BLaER1 treated with 17β-estradiol and CSF1 and Interleukin-3, amounts not matched to agents 10 nM and 100 nM (cell line): Measurements from ENCODE around the gene SRRT.

ENCODE experiments used
- H3K27ac ChIP-seq, 11 experiments: shearing (Covaris generic); formaldehyde crosslinking; 2 replicates each; pipeline ENCODE4 v1.8.1; 2022
- H3K27me3 ChIP-seq, 11 experiments: shearing (Covaris generic); formaldehyde crosslinking; 2 replicates each; pipeline ENCODE4 v1.8.1; 2022
- H3K36me3 ChIP-seq, 11 experiments: shearing (Covaris generic); formaldehyde crosslinking; 2 replicates each; pipeline ENCODE4 v1.8.1; 2022
- H3K4me1 ChIP-seq, 10 experiments: shearing (Covaris generic); formaldehyde crosslinking; 2 replicates each; pipeline ENCODE4 v1.8.1; 2022
- H3K4me2 ChIP-seq, 11 experiments: shearing (Covaris generic); formaldehyde crosslinking; 2 replicates each; pipeline ENCODE4 v1.8.1; 2022
- H3K4me3 ChIP-seq, 10 experiments: shearing (Covaris generic); formaldehyde crosslinking; 2 replicates each; pipeline ENCODE4 v1.8.1; 2022
- H3K9ac ChIP-seq, 11 experiments: shearing (Covaris generic); formaldehyde crosslinking; 2 replicates each; pipeline ENCODE4 v1.8.1; 2022
- H3K9me3 ChIP-seq, 11 experiments: shearing (Covaris generic); formaldehyde crosslinking; replicated peaks in 1 of 11; 2 replicates each; pipeline ENCODE4 v1.8.1; 2022
- H4K20me1 ChIP-seq, 11 experiments: shearing (Covaris generic); formaldehyde crosslinking; 2 replicates each; pipeline ENCODE4 v1.8.1; 2022
- Cebpa-rat ChIP-seq, 11 experiments: shearing (Covaris generic); IDR thresholded peaks; 2 replicates each; pipeline ENCODE4 v1.8.1; 2022

SRRT gene

DNA sequence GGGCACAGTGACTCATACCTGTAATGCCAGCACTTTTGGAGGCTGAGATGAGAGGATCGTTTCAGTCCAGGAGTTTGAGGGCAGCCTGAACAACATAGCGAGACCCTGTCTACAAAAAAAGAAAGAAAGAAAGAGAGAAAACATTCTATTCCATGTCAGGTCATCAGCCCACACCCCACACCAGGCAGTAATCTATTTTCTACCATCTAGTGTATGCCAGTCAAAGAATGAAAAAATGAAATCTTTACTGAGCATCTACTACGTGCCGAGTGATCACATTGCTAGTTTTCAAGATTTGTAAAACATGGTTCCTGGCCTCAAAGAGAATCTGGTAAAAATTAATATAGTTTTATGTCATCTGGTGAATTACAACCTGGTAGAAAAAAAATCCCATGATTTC lies 44.5 kb upstream of the SRRT start:
- Histone ChIP-seq H3K27ac (no peak overlapping the region), H3K9me3 (no peaks in the 10 kb centered on the region), H3K27me3 (no peaks in the 10 kb centered on the region), H3K4me2 (no peak overlapping the region; a peak in 1 of 22 replicates), H3K36me3 (peaks cover 0 to 1% (median 0%) of the 10 kb centered on the region in 11 experiments; a peak in 1 of 22 replicates), H4K20me1 (peaks cover 0 to 12% (median 10%) of the 10 kb centered on the region in 11 experiments; a peak in 16 of 22 replicates), H3K4me3 (no peak overlapping the region), H3K9ac (peak overlapping the region in 1 of 11 experiments; percentile 27; a peak in 2 of 22 replicates), H3K4me1 (peaks cover 17 to 41% (median 28%) of the 10 kb centered on the region in 10 experiments)
- no peak for TF ChIP-seq Cebpa-rat (IDR thresholded peaks at IDR 0.05)

DNA sequence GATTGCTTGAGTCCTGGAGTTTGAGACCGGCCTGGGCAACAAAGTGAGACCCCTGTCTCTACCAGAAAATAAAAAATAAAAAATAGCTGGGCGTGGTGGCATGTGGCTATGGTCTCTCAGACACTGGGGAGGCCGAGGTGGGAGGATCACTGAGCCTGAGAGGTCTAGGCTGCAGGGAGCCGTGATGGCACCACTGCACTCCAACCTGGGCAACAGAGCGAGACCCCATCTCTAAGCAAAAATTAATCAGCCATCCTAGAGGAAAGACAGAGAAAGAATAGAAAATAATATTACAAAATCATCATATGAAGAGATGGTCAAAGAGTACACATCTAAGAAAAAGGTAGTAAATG lies 42.6 kb upstream of the SRRT start:
- TF ChIP-seq Cebpa-rat (IDR thresholded peaks at IDR 0.05), result no peak
- Histone ChIP-seq H3K27me3 (no peaks in the 10 kb centered on the region), H3K4me3 (no peak overlapping the region), H3K9ac (no peak overlapping the region), H3K4me1 (peaks cover 19 to 55% (median 37%) of the 10 kb centered on the region in 10 experiments), H4K20me1 (no peaks in the 10 kb centered on the region), H3K4me2 (no peak overlapping the region), H3K9me3 (no peaks in the 10 kb centered on the region), H3K36me3 (no peaks in the 10 kb centered on the region), H3K27ac (no peak overlapping the region)

DNA sequence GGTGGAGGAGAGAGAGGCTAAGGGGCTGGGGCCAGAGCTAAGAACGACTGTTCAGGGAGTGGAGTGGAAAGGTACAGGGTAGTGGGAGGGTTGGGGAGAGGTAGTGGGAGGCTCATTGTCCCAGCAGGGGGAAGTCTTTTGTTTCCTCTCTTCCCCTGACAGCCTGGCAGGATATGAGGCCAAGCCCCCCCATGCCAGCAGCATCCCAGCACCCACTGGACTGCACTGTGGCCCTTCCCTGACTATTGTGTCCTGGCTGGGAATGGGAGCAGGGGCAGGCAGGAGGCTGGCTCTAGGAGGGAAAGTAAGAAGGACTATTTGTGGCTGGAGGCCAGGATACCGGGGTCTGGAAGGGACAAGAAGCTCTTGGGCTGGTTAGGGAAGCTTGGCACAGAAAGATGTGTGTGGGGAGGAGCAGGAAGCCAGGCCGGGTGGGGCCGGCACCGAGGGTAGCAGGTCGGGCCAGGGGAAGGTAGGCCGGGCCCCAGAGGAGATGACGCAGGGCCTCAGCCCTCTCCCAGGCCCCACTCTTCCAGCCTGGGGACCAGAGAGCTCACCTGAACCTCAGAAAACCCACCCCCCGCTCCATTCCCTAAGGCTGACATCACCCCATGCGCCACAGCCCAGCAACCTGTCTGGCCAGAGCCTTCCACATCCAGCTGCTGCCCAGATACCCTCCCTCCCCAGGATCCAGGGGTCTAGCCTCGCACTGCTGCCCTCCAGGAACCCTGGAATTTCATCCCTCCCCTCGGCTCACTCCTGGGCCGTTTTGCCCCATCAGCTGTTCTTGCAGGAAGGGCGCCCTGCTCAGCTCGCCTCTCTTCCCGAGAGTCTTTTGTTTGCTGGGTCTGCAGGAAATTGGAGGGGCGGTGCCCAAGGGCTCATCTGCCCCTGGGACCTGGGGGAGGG lies 38.7 kb upstream of the SRRT start:
- Histone ChIP-seq H3K4me3 (peak overlapping the region; percentile 7 to 65 (median 52); a peak in 18 of 20 replicates), H4K20me1 (no peaks in the 10 kb centered on the region), H3K27ac (peak overlapping the region; percentile 75 to 93 (median 86)), H3K27me3 (no peaks in the 10 kb centered on the region), H3K36me3 (no peaks in the 10 kb centered on the region), H3K9ac (peak overlapping the region; percentile 64 to 82 (median 79); a peak in 21 of 22 replicates), H3K9me3 (no peaks in the 10 kb centered on the region), H3K4me1 (peaks cover 13 to 43% (median 22%) of the 10 kb centered on the region in 10 experiments), H3K4me2 (peak overlapping the region; percentile 85 to 97 (median 93))
- no peak for TF ChIP-seq Cebpa-rat (IDR thresholded peaks at IDR 0.05)

DNA sequence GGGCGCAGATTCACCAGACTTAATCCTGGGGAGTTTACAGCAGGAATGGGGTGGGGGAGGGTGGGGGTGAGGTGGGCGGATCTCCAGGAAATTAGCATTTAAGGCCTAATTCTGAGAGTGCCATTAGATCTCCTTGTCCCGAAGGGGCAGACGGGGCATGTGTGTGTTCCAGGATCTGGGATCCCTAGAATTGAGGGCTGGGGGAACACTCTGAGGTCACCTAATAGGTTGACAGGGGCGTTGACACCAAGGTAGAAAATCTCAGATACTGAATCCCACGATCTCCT lies 38.1 kb upstream of the SRRT start:
- peak overlapping the region; percentile 27 to 65 (median 48); a peak in 15 of 20 replicates for H3K4me3 ChIP-seq
- H3K4me2 ChIP-seq, result peak overlapping the region; percentile 85 to 97 (median 93)
- H3K4me1 ChIP-seq, result peaks cover 13 to 43% (median 23%) of the 10 kb centered on the region in 10 experiments
- no peaks in the 10 kb centered on the region for H3K9me3 ChIP-seq
- no peaks in the 10 kb centered on the region for H3K36me3 ChIP-seq
- H3K27me3 ChIP-seq, result no peaks in the 10 kb centered on the region
- no peaks in the 10 kb centered on the region for H4K20me1 ChIP-seq
- peak overlapping the region; percentile 33 to 82 (median 79); a peak in 21 of 22 replicates for H3K9ac ChIP-seq
- H3K27ac ChIP-seq, result peak overlapping the region; percentile 51 to 93 (median 86); a peak in 21 of 22 replicates
- TF ChIP-seq Cebpa-rat (IDR thresholded peaks at IDR 0.05), result no peak

DNA sequence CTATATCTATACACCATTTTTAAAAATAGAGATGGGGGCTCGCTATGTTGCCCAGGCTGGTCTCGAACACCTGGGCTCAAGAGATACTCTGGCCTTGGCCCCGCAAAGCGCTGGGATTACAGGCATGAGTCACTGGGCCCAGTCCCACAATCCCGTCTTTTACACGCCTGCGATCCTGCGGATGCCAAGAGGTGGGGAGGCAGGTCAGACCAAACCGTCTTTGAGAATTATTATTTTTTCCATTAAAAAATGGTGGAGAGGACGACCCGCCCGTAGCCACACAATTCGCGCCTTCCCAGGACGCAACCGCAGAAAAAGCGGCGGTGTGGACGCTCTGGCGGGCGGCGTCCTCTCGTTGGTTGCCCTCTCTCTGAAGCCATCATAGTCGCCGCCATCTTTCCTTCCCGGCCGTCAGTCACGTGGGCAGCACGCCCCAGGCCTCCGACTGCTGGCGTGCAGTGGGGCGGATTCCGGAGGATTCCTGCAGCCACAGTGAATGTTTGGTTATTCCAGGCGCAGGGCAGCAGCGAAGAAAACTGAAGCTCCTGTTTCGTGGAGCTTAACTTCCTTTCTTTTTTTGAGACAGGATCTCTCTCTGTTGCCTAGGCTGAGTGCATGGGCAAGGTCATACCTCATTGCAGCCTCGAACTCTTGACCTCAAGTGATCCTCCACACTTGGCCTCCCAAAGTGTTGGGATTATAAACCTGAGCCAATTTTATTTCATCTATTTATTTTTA lies 37.6 kb upstream of the SRRT start:
- peak overlapping the region; percentile 27 to 61 (median 43); a peak in 15 of 20 replicates for H3K4me3 ChIP-seq
- H3K27ac ChIP-seq, result peak overlapping the region; percentile 51 to 93 (median 86); a peak in 21 of 22 replicates
- H3K4me2 ChIP-seq, result peak overlapping the region; percentile 85 to 97 (median 93)
- no peaks in the 10 kb centered on the region for H3K36me3 ChIP-seq
- no peaks in the 10 kb centered on the region for H3K9me3 ChIP-seq
- no peaks in the 10 kb centered on the region for H4K20me1 ChIP-seq
- TF ChIP-seq Cebpa-rat (IDR thresholded peaks at IDR 0.05), result no peak
- H3K4me1 ChIP-seq, result peaks cover 13 to 43% (median 25%) of the 10 kb centered on the region in 10 experiments
- no peaks in the 10 kb centered on the region for H3K27me3 ChIP-seq
- H3K9ac ChIP-seq, result peak overlapping the region; percentile 33 to 82 (median 79); a peak in 21 of 22 replicates

DNA sequence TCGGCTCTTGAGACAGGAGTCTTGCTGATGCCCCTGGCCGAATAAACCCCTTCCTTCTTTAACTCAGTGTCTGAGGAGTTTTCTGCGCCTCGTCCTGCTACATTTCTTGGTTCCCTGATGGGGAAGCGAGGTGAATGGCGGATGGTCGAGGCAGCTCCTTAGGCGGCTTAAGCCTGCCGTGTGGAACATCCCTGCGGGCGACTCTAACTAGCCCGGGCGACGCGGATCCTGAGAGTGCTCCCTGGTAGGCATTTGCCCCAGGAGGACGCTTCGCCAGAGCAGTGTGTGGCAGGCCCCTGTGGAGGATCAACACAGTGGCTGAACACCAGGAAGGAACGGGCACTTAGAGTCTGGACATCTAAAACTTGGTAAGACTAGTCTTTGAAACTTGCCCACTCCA lies 35.5 kb upstream of the SRRT start:
- Histone ChIP-seq H3K27me3 (no peaks in the 10 kb centered on the region), H3K9me3 (no peaks in the 10 kb centered on the region), H3K4me2 (no peak overlapping the region), H4K20me1 (no peaks in the 10 kb centered on the region), H3K27ac (no peak overlapping the region), H3K4me3 (no peak overlapping the region), H3K4me1 (peaks cover 17 to 43% (median 26%) of the 10 kb centered on the region in 10 experiments), H3K9ac (0 out of 22 replicates have a peak overlapping the region, but pooled peaks of 5 of the 11 experiments have one; percentile 0 to 31 (median 17)), H3K36me3 (no peaks in the 10 kb centered on the region)
- TF ChIP-seq Cebpa-rat (IDR thresholded peaks at IDR 0.05), result no peak

DNA sequence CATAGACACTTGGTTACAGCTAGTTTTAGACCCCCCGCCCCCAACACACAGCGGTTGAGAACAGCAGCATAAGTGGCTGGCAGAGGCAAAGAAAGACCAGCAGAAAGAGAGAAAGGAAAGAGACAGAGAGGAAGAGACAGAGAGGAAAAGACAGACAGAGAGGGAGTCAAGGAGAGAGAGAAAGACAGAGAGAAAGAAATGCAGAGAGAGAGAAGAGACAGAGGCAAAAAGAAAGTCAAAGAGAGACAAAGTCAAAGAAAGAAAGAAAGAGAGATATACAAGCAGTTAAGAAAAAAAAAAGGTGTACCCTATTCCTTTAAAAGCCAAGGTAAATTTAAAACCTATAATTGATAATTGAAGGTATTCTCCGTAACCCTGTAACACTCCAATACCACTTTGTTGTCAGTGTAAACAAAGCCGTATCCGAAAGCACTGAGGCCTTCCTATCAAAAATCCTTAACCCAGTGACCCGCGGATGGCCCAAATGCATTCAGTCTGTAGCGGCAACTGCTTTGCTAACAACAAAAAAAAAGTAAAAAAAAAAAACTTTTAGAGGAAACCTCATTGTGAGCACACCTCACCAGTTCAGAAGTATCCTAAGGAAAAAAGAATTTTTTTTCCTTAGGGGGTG lies 34.3 kb upstream of the SRRT start:
- Histone ChIP-seq H3K9ac (peak overlapping the region in 2 of 11 experiments; percentile 5 to 39; a peak in 1 of 22 replicates), H3K4me1 (peaks cover 19 to 37% (median 27%) of the 10 kb centered on the region in 10 experiments), H3K27ac (peak overlapping the region in 1 of 11 experiments; percentile 10; a peak in 1 of 22 replicates), H4K20me1 (no peaks in the 10 kb centered on the region), H3K4me3 (no peak overlapping the region), H3K4me2 (no peak overlapping the region), H3K9me3 (no peaks in the 10 kb centered on the region), H3K27me3 (no peaks in the 10 kb centered on the region), H3K36me3 (no peaks in the 10 kb centered on the region)
- no peak for TF ChIP-seq Cebpa-rat (IDR thresholded peaks at IDR 0.05)

DNA sequence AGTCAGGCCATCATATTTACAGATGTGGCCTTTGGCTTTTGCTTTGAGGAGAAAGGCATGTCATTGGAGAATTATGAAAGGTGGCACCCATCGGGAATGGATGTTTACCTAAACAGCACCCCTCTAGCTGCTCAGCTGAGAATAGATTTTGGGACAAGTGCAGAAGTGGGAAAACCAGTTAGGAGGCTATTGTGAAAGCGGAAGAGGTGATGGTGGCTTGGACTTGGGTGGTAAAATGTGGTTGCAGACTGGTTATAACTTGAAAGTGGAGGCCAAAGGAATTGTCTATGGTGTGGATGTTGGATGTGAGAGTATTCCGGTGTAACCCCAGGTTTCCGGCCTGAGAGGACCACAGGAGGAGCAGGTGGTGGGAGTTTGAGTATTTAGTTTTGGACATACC lies 27.5 kb upstream of the SRRT start:
- Histone ChIP-seq H3K9me3 (no peaks in the 10 kb centered on the region), H3K36me3 (no peaks in the 10 kb centered on the region), H3K27me3 (no peaks in the 10 kb centered on the region), H4K20me1 (no peaks in the 10 kb centered on the region), H3K27ac (no peak overlapping the region), H3K9ac (no peak overlapping the region), H3K4me3 (no peak overlapping the region), H3K4me2 (no peak overlapping the region), H3K4me1 (peaks cover 0 to 21% (median 10%) of the 10 kb centered on the region in 10 experiments; a peak in 16 of 20 replicates)
- TF ChIP-seq Cebpa-rat (IDR thresholded peaks at IDR 0.05), result no peak
